Renal cortex interstitium (tissue), 11 donors: ENCODE data around the gene NAT8. TPM values are rescaled to one million over a fixed set of nuclear protein-coding genes. Genes with fewer than 3 reads are reported as not detected.
A peak's percentile ranks its signal among the peaks of the same experiment; 100 is the strongest.
"Not testable (repeated sequence)": the region's sequence is repeated elsewhere in the genome, so short reads cannot be mapped to it uniquely, and the experiment has no call there.

Experiments
- DNase-seq, 11 donors: peaks; one replicate each; pipeline ENCODE4 v3.0.0-alpha.2; 2013; ENCODE audit warnings: low read depth in 9 of 11, low spot score in 4 of 11; ENCODE audit errors: extremely low read depth in 1 of 11
- polyA plus RNA-seq, 3 donors: library from polyadenylated mRNA; unstranded; fragments of 120-200 nt; gene quantifications; one replicate each; pipeline ENCODE4 v1.2.1, GENCODE V29; 2013; ENCODE audit not compliant: insufficient read length in 3 of 3

Gene NAT8
- polyA plus RNA-seq, 3 donors = 22.6 to 32.0 (median 28.2) TPM

GRCh38 chr2:73651591-73652230 lies 9.5 kb upstream of the NAT8 start:
- DNase-seq = peak in 1 of 11 donors; percentile 7

GRCh38 chr2:73647690-73648089 lies 5.5 kb upstream of the NAT8 start:
- not testable (repeated sequence) for DNase-seq

GRCh38 chr2:73641767-73642062 lies 507 bp downstream of the NAT8 start:
- DNase-seq = no peak

- DNase-seq = no peak
These were observed 1.1 kb downstream of the NAT8 start for GRCh38 chr2:73640946-73641766.

- no peak for DNase-seq
These were observed 1.7 kb downstream of the NAT8 start for GRCh38 chr2:73640511-73640911.

GRCh38 chr2:73638429-73638828 lies 3.8 kb downstream of the NAT8 start:
- no peak for DNase-seq

- not testable (repeated sequence) for DNase-seq
These were observed 5.2 kb downstream of the NAT8 start for GRCh38 chr2:73636977-73637376.

GRCh38 chr2:73630662-73631266 lies 11.5 kb downstream of the NAT8 start:
- not testable (repeated sequence) for DNase-seq

GRCh38 chr2:73628493-73628892 lies 13.7 kb downstream of the NAT8 start:
- not testable (repeated sequence) for DNase-seq

GRCh38 chr2:73626237-73626636 lies 16.0 kb downstream of the NAT8 start:
- not testable (repeated sequence) for DNase-seq

GRCh38 chr2:73624625-73625024 lies 17.6 kb downstream of the NAT8 start:
- not testable (repeated sequence) for DNase-seq

- not testable (repeated sequence) for DNase-seq
These were observed 18.2 kb downstream of the NAT8 start for GRCh38 chr2:73624036-73624435.

- DNase-seq = not testable (repeated sequence)
These were observed 22.3 kb downstream of the NAT8 start for GRCh38 chr2:73619925-73620324.

- DNase-seq = no peak
These were observed 27.2 kb downstream of the NAT8 start for GRCh38 chr2:73614997-73615396.

- DNase-seq = no peak
These were observed 28.1 kb downstream of the NAT8 start for GRCh38 chr2:73614105-73614504.

GRCh38 chr2:73611867-73612266 lies 30.4 kb downstream of the NAT8 start:
- no peak for DNase-seq

- no peak for DNase-seq
These were observed 31.0 kb downstream of the NAT8 start for GRCh38 chr2:73611193-73611592.

GRCh38 chr2:73610111-73610510 lies 32.1 kb downstream of the NAT8 start:
- DNase-seq = no peak

GRCh38 chr2:73604589-73604988 lies 37.6 kb downstream of the NAT8 start:
- DNase-seq = not testable (repeated sequence)

GRCh38 chr2:73603099-73603588 lies 39.1 kb downstream of the NAT8 start:
- DNase-seq = not testable (repeated sequence)
